ENCODE measurements around the gene ABHD2. TPM values are rescaled to one million over a fixed set of nuclear protein-coding genes. Genes with fewer than 3 reads are reported as not detected.

ABHD2 gene
- total RNA-seq, 5 donors from 2014 or later (not counting 1 experiment from before 2014, with no cell fraction given): 52.5 to 70.8 (median 58.5) TPM

GRCh38 chr15:89113296-89114024, 25.2 kb downstream of the ABHD2 start:
- H3K4me3 ChIP-seq (ENCODE audit: control insufficient read depth in 1 of 2, extremely low read depth in 1 of 2, low read length in 1 of 2): no peak overlapping the region
- ChIA-PET POLR2A (no interaction called here), CTCF (interaction anchor here in 1 of 2 donors (1.0 to 1.8 kb wide), 3 partner anchors 15 to 64 kb away, joined by 4 to 5 read pairs (median 5); no protein-coding TSS in a partner anchor)
- H3K4me1 Mint-ChIP-seq: peaks cover 26 to 30% (median 28%) of the 10 kb centered on the region in 3 donors
- no peak overlapping the region for H3K4me3 Mint-ChIP-seq
- H3K27ac Mint-ChIP-seq: peak overlapping the region in 1 of 2 donors; percentile 23
- DNase-seq (no peak), ATAC-seq (replicated peaks in 1 of 4) (no peak)
- peaks cover 2 to 38% of the 10 kb centered on the region in 2 donors for H3K36me3 ChIP-seq (ENCODE audit: control insufficient read depth in 2 of 2, extremely low read depth in 1 of 2, insufficient read depth in 1 of 2, low read length in 1 of 2)
- no peaks in the 10 kb centered on the region for H3K9me3 ChIP-seq
- no peaks in the 10 kb centered on the region for H3K27me3 Mint-ChIP-seq
- peaks cover 37% of the 10 kb centered on the region for H3K36me3 Mint-ChIP-seq
- no peaks in the 10 kb centered on the region for H3K9me3 Mint-ChIP-seq
- peaks cover 0 to 8% of the 10 kb centered on the region in 2 experiments for H3K4me1 ChIP-seq (ENCODE audit: control insufficient read depth in 1 of 2, extremely low read depth in 1 of 2, insufficient read depth in 2 of 2, low read length in 2 of 2)
- no peaks in the 10 kb centered on the region for H3K27me3 ChIP-seq (replicated peaks in 1 of 2; ENCODE audit: control insufficient read depth in 2 of 2, extremely low read depth in 1 of 2, insufficient read depth in 2 of 2, low read length in 1 of 2)
- H3K27ac ChIP-seq (ENCODE audit: low read length): no peak overlapping the region
- WGBS (ENCODE audit: insufficient coverage): 95% methylated on average over 3 of the region's 7 CpGs

DNA sequence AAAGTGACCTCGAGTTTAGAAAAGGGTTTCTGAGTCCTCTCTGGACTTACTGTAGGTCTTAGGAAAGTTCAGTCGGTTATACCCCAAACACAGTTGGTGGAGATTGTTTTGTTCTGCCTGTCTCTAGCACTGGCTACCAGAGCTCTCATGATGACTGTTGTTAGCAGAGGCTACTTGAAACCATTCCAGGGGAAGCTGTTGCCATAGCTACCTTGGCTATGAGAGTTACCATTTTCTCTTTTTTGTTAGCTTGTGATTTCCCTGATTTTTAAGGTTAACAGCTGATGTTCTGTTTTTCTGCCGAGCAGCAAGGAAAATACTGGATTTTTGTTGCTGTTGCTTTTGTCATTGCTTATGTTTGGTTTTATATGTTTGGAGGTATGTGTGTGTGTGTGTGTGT, 26.7 kb downstream of the ABHD2 start:
- H3K9me3 ChIP-seq: no peaks in the 10 kb centered on the region
- 100% methylated on average over 2 of the region's 3 CpGs for WGBS (ENCODE audit: insufficient coverage)
- H3K27me3 ChIP-seq (replicated peaks in 1 of 2; ENCODE audit: control insufficient read depth in 2 of 2, extremely low read depth in 1 of 2, insufficient read depth in 2 of 2, low read length in 1 of 2): no peaks in the 10 kb centered on the region
- POLR2A ChIA-PET: interaction anchor here in 1 of 2 donors (0.9 kb wide), 1 partner anchor 24 kb away, joined by 3 read pairs; no protein-coding TSS in a partner anchor
- peaks cover 0 to 8% of the 10 kb centered on the region in 2 experiments for H3K4me1 ChIP-seq (ENCODE audit: control insufficient read depth in 1 of 2, extremely low read depth in 1 of 2, insufficient read depth in 2 of 2, low read length in 2 of 2)
- H3K4me1 Mint-ChIP-seq: peaks cover 20 to 26% (median 26%) of the 10 kb centered on the region in 3 donors
- ATAC-seq (replicated peaks in 1 of 4) (no peak), DNase-seq (no peak)
- H3K9me3 Mint-ChIP-seq: no peaks in the 10 kb centered on the region
- H3K36me3 ChIP-seq (ENCODE audit: control insufficient read depth in 2 of 2, extremely low read depth in 1 of 2, insufficient read depth in 1 of 2, low read length in 1 of 2): peaks cover 6 to 51% of the 10 kb centered on the region in 2 donors
- CTCF ChIA-PET: interaction anchor here (0.5 to 1.0 kb wide), 3 partner anchors 15 to 1694 kb away, joined by 3 to 6 read pairs (median 3); no protein-coding TSS in a partner anchor
- no peak overlapping the region for H3K4me3 Mint-ChIP-seq
- H3K27ac Mint-ChIP-seq: no peak overlapping the region
- H3K27me3 Mint-ChIP-seq: no peaks in the 10 kb centered on the region
- no peak overlapping the region for H3K27ac ChIP-seq (ENCODE audit: low read length)
- H3K4me3 ChIP-seq (ENCODE audit: control insufficient read depth in 1 of 2, extremely low read depth in 1 of 2, low read length in 1 of 2): no peak overlapping the region
- H3K36me3 Mint-ChIP-seq: peaks cover 50% of the 10 kb centered on the region

DNA sequence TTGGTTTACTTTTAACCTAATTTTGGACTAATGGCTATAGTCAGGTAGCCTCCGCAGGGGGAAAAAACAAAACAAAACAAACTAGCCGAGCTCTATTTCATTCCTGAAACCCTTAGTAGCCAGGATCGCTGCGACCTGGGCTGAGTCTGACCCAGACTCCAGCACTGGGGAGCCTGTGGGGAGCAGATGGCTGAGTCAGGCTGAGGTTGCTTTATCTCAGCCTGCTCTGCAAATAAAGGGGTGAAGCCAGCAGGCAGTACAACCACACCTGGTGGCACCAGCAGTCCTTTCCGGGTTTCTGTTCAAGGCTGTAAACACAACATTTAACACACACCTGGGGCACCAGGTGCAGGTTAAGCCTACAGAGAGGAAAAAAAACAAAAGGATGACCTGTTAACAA, 27.3 kb downstream of the ABHD2 start:
- Mint-ChIP-seq H3K4me3 (no peak overlapping the region), H3K27ac (no peak overlapping the region), H3K9me3 (no peaks in the 10 kb centered on the region), H3K27me3 (no peaks in the 10 kb centered on the region), H3K4me1 (peaks cover 18 to 25% (median 24%) of the 10 kb centered on the region in 3 donors), H3K36me3 (peaks cover 52% of the 10 kb centered on the region)
- Histone ChIP-seq H3K9me3 (no peaks in the 10 kb centered on the region), H3K27me3 (replicated peaks in 1 of 2; ENCODE audit: control insufficient read depth in 2 of 2, extremely low read depth in 1 of 2, insufficient read depth in 2 of 2, low read length in 1 of 2) (no peaks in the 10 kb centered on the region), H3K4me1 (ENCODE audit: control insufficient read depth in 1 of 2, extremely low read depth in 1 of 2, insufficient read depth in 2 of 2, low read length in 2 of 2) (peaks cover 0 to 8% of the 10 kb centered on the region in 2 experiments), H3K36me3 (ENCODE audit: control insufficient read depth in 2 of 2, extremely low read depth in 1 of 2, insufficient read depth in 1 of 2, low read length in 1 of 2) (peaks cover 6 to 51% of the 10 kb centered on the region in 2 donors), H3K27ac (ENCODE audit: low read length) (no peak overlapping the region), H3K4me3 (ENCODE audit: control insufficient read depth in 1 of 2, extremely low read depth in 1 of 2, low read length in 1 of 2) (no peak overlapping the region)
- no peak for ATAC-seq (replicated peaks in 1 of 4)
- WGBS (ENCODE audit: insufficient coverage): 100% methylated on average over 2 of the region's 5 CpGs
- DNase-seq: no peak
- ChIA-PET CTCF (interaction anchor here in 1 of 2 donors (1.0 kb wide), 1 partner anchor 14 kb away, joined by 3 read pairs; no protein-coding TSS in a partner anchor), POLR2A (interaction anchor here in 1 of 2 donors (0.9 kb wide), 1 partner anchor 25 kb away, joined by 3 read pairs; no protein-coding TSS in a partner anchor)

GRCh38 chr15:89116404-89116803, 28.1 kb downstream of the ABHD2 start:
- peaks cover 58% of the 10 kb centered on the region for H3K36me3 Mint-ChIP-seq
- no peak overlapping the region for H3K4me3 ChIP-seq (ENCODE audit: control insufficient read depth in 1 of 2, extremely low read depth in 1 of 2, low read length in 1 of 2)
- no peak overlapping the region for H3K4me3 Mint-ChIP-seq
- WGBS (ENCODE audit: insufficient coverage): no CpG with 5 or more reads among the region's 7 CpGs
- H3K4me1 ChIP-seq (ENCODE audit: control insufficient read depth in 1 of 2, extremely low read depth in 1 of 2, insufficient read depth in 2 of 2, low read length in 2 of 2): peaks cover 0 to 8% of the 10 kb centered on the region in 2 experiments
- peaks cover 16 to 17% (median 17%) of the 10 kb centered on the region in 3 donors for H3K4me1 Mint-ChIP-seq
- no peaks in the 10 kb centered on the region for H3K9me3 ChIP-seq
- H3K36me3 ChIP-seq (ENCODE audit: control insufficient read depth in 2 of 2, extremely low read depth in 1 of 2, insufficient read depth in 1 of 2, low read length in 1 of 2): peaks cover 6 to 58% of the 10 kb centered on the region in 2 donors
- no peak overlapping the region for H3K27ac ChIP-seq (ENCODE audit: low read length)
- ChIA-PET POLR2A (no interaction called here), CTCF (no interaction called here)
- no peaks in the 10 kb centered on the region for H3K9me3 Mint-ChIP-seq
- ATAC-seq (replicated peaks in 1 of 4) (no peak), DNase-seq (no peak)
- no peaks in the 10 kb centered on the region for H3K27me3 Mint-ChIP-seq
- H3K27me3 ChIP-seq (replicated peaks in 1 of 2; ENCODE audit: control insufficient read depth in 2 of 2, extremely low read depth in 1 of 2, insufficient read depth in 2 of 2, low read length in 1 of 2): no peaks in the 10 kb centered on the region
- H3K27ac Mint-ChIP-seq: no peak overlapping the region

DNA sequence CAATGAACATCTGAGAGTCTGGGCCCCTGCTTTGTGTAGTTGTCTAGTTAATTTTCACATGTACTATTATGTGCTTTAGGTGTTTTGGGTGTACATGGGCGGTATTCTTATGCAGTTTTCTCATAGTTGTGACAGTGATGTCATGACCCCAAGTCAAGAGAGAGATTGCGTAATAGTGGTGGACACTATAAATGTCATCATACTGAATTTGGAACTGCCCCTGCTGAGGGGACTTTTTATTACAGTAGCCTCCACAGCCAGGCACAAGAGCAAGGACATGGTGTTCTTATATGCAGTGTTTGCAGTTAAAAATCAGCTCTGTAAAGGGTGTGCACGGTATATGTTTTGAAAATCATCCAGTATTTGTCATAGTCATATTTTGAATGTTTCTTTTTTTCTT, 29.5 kb downstream of the ABHD2 start:
- H3K27ac ChIP-seq (ENCODE audit: low read length): no peak overlapping the region
- Mint-ChIP-seq H3K27me3 (no peaks in the 10 kb centered on the region), H3K9me3 (no peaks in the 10 kb centered on the region), H3K27ac (peak overlapping the region in 1 of 2 donors; percentile 45), H3K36me3 (peaks cover 67% of the 10 kb centered on the region), H3K4me3 (no peak overlapping the region), H3K4me1 (peaks cover 5 to 7% (median 6%) of the 10 kb centered on the region in 3 donors)
- H3K36me3 ChIP-seq (ENCODE audit: control insufficient read depth in 2 of 2, extremely low read depth in 1 of 2, insufficient read depth in 1 of 2, low read length in 1 of 2): peaks cover 6 to 69% of the 10 kb centered on the region in 2 donors
- no peaks in the 10 kb centered on the region for H3K27me3 ChIP-seq (replicated peaks in 1 of 2; ENCODE audit: control insufficient read depth in 2 of 2, extremely low read depth in 1 of 2, insufficient read depth in 2 of 2, low read length in 1 of 2)
- DNase-seq (no peak), ATAC-seq (replicated peaks in 1 of 4) (no peak)
- no peaks in the 10 kb centered on the region for H3K4me1 ChIP-seq (ENCODE audit: control insufficient read depth in 1 of 2, extremely low read depth in 1 of 2, insufficient read depth in 2 of 2, low read length in 2 of 2)
- H3K4me3 ChIP-seq (ENCODE audit: control insufficient read depth in 1 of 2, extremely low read depth in 1 of 2, low read length in 1 of 2): no peak overlapping the region
- 90% methylated on average over 3 of the region's 3 CpGs for WGBS (ENCODE audit: insufficient coverage)
- ChIA-PET CTCF (interaction anchor here in 1 of 2 donors (0.7 kb wide), 1 partner anchor 10 kb away, joined by 3 read pairs; no protein-coding TSS in a partner anchor), POLR2A (interaction anchor here in 1 of 2 donors (0.5 kb wide), 1 partner anchor 49 kb away, joined by 5 read pairs; no protein-coding TSS in a partner anchor)
- H3K9me3 ChIP-seq: no peaks in the 10 kb centered on the region

DNA sequence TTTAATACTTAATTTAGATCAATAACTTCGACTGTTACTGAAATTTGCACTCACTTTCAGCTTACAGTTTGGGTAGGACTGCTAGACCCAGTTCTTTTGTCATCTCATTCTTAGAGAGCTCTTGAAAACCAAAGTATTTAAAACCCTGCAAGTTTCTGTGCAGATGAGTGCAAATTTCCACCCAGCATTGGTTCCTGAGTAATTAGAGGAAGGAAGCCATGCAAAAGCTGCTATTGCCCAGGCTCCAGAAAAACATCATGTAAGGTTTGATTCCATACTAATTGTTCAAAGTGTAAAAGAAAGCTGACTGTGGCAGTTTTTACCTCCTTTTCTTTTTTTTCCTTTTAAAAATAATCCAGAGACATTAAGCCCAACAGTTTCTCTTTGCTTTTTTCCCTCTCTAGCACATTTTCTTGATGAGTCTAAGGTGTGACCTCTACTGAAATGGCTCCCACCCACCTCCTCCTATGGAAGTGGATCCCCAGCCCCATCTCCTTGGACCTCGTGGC, 30.3 kb downstream of the ABHD2 start:
- DNase-seq (no peak), ATAC-seq (replicated peaks in 1 of 4) (no peak)
- Mint-ChIP-seq H3K4me3 (no peak overlapping the region), H3K27me3 (no peaks in the 10 kb centered on the region), H3K36me3 (peaks cover 72% of the 10 kb centered on the region), H3K27ac (no peak overlapping the region), H3K9me3 (no peaks in the 10 kb centered on the region), H3K4me1 (peaks cover 0 to 2% (median 0%) of the 10 kb centered on the region in 3 donors)
- CTCF ChIA-PET: interaction anchor here (0.7 to 1.1 kb wide), 2 partner anchors 10 to 11 kb away, joined by 3 read pairs; no protein-coding TSS in a partner anchor
- Histone ChIP-seq H3K27ac (ENCODE audit: low read length) (no peak overlapping the region), H3K27me3 (replicated peaks in 1 of 2; ENCODE audit: control insufficient read depth in 2 of 2, extremely low read depth in 1 of 2, insufficient read depth in 2 of 2, low read length in 1 of 2) (no peaks in the 10 kb centered on the region), H3K4me3 (ENCODE audit: control insufficient read depth in 1 of 2, extremely low read depth in 1 of 2, low read length in 1 of 2) (no peak overlapping the region), H3K4me1 (ENCODE audit: control insufficient read depth in 1 of 2, extremely low read depth in 1 of 2, insufficient read depth in 2 of 2, low read length in 2 of 2) (no peaks in the 10 kb centered on the region), H3K9me3 (no peaks in the 10 kb centered on the region), H3K36me3 (ENCODE audit: control insufficient read depth in 2 of 2, extremely low read depth in 1 of 2, insufficient read depth in 1 of 2, low read length in 1 of 2) (peaks cover 6 to 73% of the 10 kb centered on the region in 2 donors)
- POLR2A ChIA-PET: interaction anchor here in 1 of 2 donors (0.6 kb wide), 1 partner anchor 647 kb away, joined by 8 read pairs; no protein-coding TSS in a partner anchor
- 67% methylated on average over 1 of the region's 2 CpGs for WGBS (ENCODE audit: insufficient coverage)
